ENCODE measurements around the gene IGSF21.
"Not testable (repeated sequence)": the region's sequence is repeated elsewhere in the genome, so short reads cannot be mapped to it uniquely, and the experiment has no call there.

The IGSF21 gene

DNA sequence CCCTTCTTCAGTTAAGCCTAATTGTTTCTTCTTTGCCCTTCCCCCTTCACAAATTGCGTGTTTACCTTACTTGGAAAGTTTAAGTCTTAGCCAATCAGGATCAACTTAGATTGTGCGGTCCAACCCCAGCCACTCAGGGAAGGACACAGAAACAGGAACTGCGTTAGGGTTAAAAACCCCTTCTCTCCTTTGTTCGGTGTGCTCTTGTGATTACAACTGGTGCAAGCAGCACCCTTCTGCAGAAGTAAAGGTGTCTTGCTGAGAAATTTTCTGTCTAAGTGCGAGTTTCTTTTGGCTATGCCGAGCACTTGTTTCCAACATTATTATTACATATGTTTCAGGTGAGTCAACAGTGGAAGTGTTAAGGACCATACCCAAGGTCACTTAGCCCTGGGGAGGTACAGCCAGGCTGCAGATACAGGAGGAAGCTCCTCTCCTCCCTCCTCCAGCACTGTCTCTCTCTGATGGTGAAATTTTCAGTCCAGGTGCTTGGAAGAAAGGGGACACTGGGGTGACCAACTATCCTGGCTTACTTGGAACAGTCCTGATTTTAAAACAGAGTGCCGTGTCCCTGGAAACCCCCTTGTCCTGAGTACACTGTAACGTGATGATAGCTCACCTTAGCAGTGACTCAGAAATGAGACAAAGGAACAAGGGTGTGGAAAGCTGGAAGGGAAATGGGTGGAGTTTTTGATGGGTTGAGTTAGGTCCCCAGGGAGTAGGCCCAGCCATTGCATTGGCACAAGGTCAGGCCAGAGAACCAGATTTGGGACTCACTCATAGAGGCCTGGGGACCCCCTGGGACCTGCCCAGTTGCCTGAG, 304.4 kb downstream of the IGSF21 start:
- TF ChIP-seq POLR2AphosphoS5 (IDR thresholded peaks at IDR 0.05; ENCODE audit: borderline replicate concordance, low read depth, low read length), result no peak
- no peak for TF ChIP-seq EZH2 (IDR thresholded peaks at IDR 0.05)
- no peak for TF ChIP-seq FOXP2 (optimal IDR thresholded peaks at IDR 0.05; ENCODE audit: control extremely low read depth, extremely low read length, insufficient read depth)
- H3K36me3 ChIP-seq (ENCODE audit: insufficient read depth, low read length), result no peaks in the 10 kb centered on the region
- H3K9ac ChIP-seq (ENCODE audit: insufficient read length), result no peak overlapping the region
- no peak for DNase-seq (ENCODE audit: low read depth, low spot score)
- no peak overlapping the region for H3K27ac ChIP-seq
- no peaks in the 10 kb centered on the region; the same call in 1 of the 2 replicates for H3K9me3 ChIP-seq (ENCODE audit: low read depth, low read length)
- H3K4me3 ChIP-seq, result no peak overlapping the region

DNA sequence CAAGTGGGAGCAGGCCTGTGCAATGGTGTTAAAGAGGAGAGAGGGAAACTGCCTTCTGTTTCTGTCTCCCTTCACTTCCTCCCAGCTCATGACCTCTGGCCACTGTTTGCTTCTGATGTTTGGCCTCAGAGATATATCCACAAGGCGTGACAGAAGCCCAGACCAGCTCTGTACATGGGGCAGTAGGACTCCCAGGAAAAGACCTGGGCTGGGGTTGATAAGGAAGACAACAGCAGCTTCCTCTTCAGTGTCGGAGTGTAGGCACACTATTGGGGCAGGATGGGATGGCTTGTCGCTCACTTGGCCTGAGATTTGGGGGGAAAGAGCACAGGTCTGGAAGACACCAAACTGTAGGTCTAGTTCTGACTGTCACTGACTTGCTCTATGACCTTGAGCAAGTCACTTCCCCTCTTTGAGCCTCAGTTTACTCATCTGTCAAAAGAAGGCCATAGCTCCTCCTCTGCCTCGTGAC, 305.3 kb downstream of the IGSF21 start:
- no peak for TF ChIP-seq POLR2AphosphoS5 (IDR thresholded peaks at IDR 0.05; ENCODE audit: borderline replicate concordance, low read depth, low read length)
- TF ChIP-seq FOXP2 (optimal IDR thresholded peaks at IDR 0.05; ENCODE audit: control extremely low read depth, extremely low read length, insufficient read depth), result no peak
- TF ChIP-seq EZH2 (IDR thresholded peaks at IDR 0.05), result no peak
- H3K27ac ChIP-seq, result no peak overlapping the region
- H3K36me3 ChIP-seq (ENCODE audit: insufficient read depth, low read length), result no peaks in the 10 kb centered on the region
- no peak overlapping the region for H3K9ac ChIP-seq (ENCODE audit: insufficient read length)
- H3K4me3 ChIP-seq, result no peak overlapping the region
- no peaks in the 10 kb centered on the region; the same call in 1 of the 2 replicates for H3K9me3 ChIP-seq (ENCODE audit: low read depth, low read length)
- no peak for DNase-seq (ENCODE audit: low read depth, low spot score)

GRCh38 chr1:18413541-18414305, 306.1 kb downstream of the IGSF21 start:
- no peak overlapping the region for H3K27ac ChIP-seq
- DNase-seq (ENCODE audit: low read depth, low spot score), result no peak
- TF ChIP-seq EZH2 (IDR thresholded peaks at IDR 0.05), result no peak
- TF ChIP-seq POLR2AphosphoS5 (IDR thresholded peaks at IDR 0.05; ENCODE audit: borderline replicate concordance, low read depth, low read length), result no peak
- no peak for TF ChIP-seq FOXP2 (optimal IDR thresholded peaks at IDR 0.05; ENCODE audit: control extremely low read depth, extremely low read length, insufficient read depth)
- H3K9me3 ChIP-seq (ENCODE audit: low read depth, low read length), result no peaks in the 10 kb centered on the region; the same call in 1 of the 2 replicates
- H3K4me3 ChIP-seq, result no peak overlapping the region
- H3K9ac ChIP-seq (ENCODE audit: insufficient read length), result no peak overlapping the region
- H3K36me3 ChIP-seq (ENCODE audit: insufficient read depth, low read length), result no peaks in the 10 kb centered on the region

GRCh38 chr1:18414321-18414720, 306.7 kb downstream of the IGSF21 start:
- H3K36me3 ChIP-seq (ENCODE audit: insufficient read depth, low read length), result no peaks in the 10 kb centered on the region
- no peak for DNase-seq (ENCODE audit: low read depth, low spot score)
- no peak overlapping the region for H3K9ac ChIP-seq (ENCODE audit: insufficient read length)
- H3K27ac ChIP-seq, result no peak overlapping the region
- H3K4me3 ChIP-seq, result no peak overlapping the region
- no peaks in the 10 kb centered on the region; the same call in 1 of the 2 replicates for H3K9me3 ChIP-seq (ENCODE audit: low read depth, low read length)
- TF ChIP-seq FOXP2 (optimal IDR thresholded peaks at IDR 0.05; ENCODE audit: control extremely low read depth, extremely low read length, insufficient read depth) (no peak), EZH2 (IDR thresholded peaks at IDR 0.05) (no peak), POLR2AphosphoS5 (IDR thresholded peaks at IDR 0.05; ENCODE audit: borderline replicate concordance, low read depth, low read length) (no peak)

DNA sequence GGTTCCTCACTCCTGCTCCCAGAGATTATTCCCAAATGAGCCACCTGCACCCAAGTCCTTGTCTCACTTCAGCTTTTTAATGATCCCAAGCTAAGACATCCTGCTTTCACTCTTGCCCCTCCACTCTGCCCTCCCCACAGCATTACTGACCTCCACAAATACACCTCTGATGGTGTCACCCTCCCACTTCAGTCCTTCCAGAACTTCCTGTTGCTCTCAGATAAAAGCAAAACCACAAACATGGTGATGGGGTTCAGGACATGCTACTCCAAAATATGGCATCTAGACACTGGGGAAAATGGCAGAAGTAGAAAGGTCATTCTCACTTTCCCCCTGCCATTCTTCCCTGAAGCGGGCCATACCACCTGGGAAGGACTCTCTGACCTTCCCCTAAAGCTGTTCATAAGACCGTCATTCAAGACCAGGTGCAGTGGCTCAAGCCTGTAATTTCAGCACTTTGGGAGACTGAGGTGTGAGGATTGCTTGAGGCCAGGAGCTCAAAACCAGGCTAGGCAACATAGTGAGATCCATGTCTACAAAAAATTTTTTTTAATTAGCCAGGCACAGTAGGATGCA, 307.4 kb downstream of the IGSF21 start:
- no peak overlapping the region for H3K4me3 ChIP-seq
- no peaks in the 10 kb centered on the region; the same call in 1 of the 2 replicates for H3K9me3 ChIP-seq (ENCODE audit: low read depth, low read length)
- H3K9ac ChIP-seq (ENCODE audit: insufficient read length), result no peak overlapping the region
- TF ChIP-seq POLR2AphosphoS5 (IDR thresholded peaks at IDR 0.05; ENCODE audit: borderline replicate concordance, low read depth, low read length) (no peak), FOXP2 (optimal IDR thresholded peaks at IDR 0.05; ENCODE audit: control extremely low read depth, extremely low read length, insufficient read depth) (no peak), EZH2 (IDR thresholded peaks at IDR 0.05) (no peak)
- no peak for DNase-seq (ENCODE audit: low read depth, low spot score)
- H3K27ac ChIP-seq, result no peak overlapping the region
- no peaks in the 10 kb centered on the region for H3K36me3 ChIP-seq (ENCODE audit: insufficient read depth, low read length)

DNA sequence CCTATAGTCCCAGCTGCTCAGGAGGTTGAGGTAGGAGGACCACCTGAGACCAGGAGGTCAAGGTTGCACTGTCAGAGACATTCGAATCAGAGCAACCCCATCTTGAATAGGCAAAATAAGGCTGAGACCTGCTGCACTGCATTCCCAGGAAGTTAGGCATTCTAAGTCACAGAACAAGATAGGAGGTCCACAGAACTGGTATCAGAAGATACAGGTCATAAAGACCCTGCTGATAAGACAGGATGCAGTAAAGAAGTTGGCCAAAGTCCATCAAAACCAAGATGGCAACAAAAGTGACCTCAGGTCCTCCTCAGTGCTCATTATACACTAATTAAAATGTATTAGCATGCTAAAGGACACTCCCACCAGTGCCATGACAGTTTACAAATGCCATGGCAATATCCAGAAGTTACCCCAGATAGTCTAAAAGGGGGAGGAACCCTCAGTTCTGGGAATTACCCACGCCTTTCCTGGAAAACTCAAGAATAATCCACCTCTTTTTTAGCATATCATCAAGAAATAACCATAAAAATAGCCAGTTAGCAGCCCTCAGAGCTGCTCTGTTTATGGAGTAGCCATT, 307.9 kb downstream of the IGSF21 start:
- Histone ChIP-seq H3K9ac (ENCODE audit: insufficient read length) (no peak overlapping the region), H3K36me3 (ENCODE audit: insufficient read depth, low read length) (no peaks in the 10 kb centered on the region), H3K27ac (no peak overlapping the region), H3K9me3 (ENCODE audit: low read depth, low read length) (no peaks in the 10 kb centered on the region; the same call in 1 of the 2 replicates), H3K4me3 (no peak overlapping the region)
- no peak for DNase-seq (ENCODE audit: low read depth, low spot score)
- TF ChIP-seq POLR2AphosphoS5 (IDR thresholded peaks at IDR 0.05; ENCODE audit: borderline replicate concordance, low read depth, low read length), result no peak
- no peak for TF ChIP-seq FOXP2 (optimal IDR thresholded peaks at IDR 0.05; ENCODE audit: control extremely low read depth, extremely low read length, insufficient read depth)
- no peak for TF ChIP-seq EZH2 (IDR thresholded peaks at IDR 0.05)

GRCh38 chr1:18416126-18416525, 308.5 kb downstream of the IGSF21 start:
- H3K27ac ChIP-seq; DNase-seq (ENCODE audit: low read depth, low spot score); H3K36me3 ChIP-seq (ENCODE audit: insufficient read depth, low read length): not testable (repeated sequence)

More at GRCh38 chr1:18416126-18416525, 308.5 kb downstream of the IGSF21 start:
- not testable (repeated sequence) for H3K9ac ChIP-seq (ENCODE audit: insufficient read length); H3K4me3 ChIP-seq; H3K9me3 ChIP-seq (ENCODE audit: low read depth, low read length)

Data from SK-N-MC (cell line).